HepG2 (cell line): Measurements from ENCODE around the gene DNAJC12. TPM values are rescaled to one million over a fixed set of nuclear protein-coding genes. Genes with fewer than 3 reads are reported as not detected.
A peak's percentile ranks its signal among the peaks of the same experiment; 100 is the strongest.

Source experiments
- CEBPB ChIP-seq: IDR thresholded peaks from 2 replicates; pipeline ENCODE4 v1.6.1; 2011; ENCODE audit warnings: low read depth, low read length, improper control_type of control experiment, borderline replicate concordance
- KDM4B ChIP-seq: sonication (generic); formaldehyde crosslinking; IDR thresholded peaks from 2 replicates; pipeline ENCODE4 v1.4.0; 2020; ENCODE audit warnings: missing genetic modification reagents
- MED13 ChIP-seq: sonication (generic); formaldehyde crosslinking; IDR thresholded peaks from 2 replicates; pipeline ENCODE4 v1.5.0; 2020; ENCODE audit warnings: missing genetic modification reagents
- NR2C2 ChIP-seq: sonication (generic); formaldehyde crosslinking; IDR thresholded peaks from 2 replicates; pipeline ENCODE4 v1.4.0; 2020; ENCODE audit warnings: missing genetic modification reagents, mild to moderate bottlenecking, moderate library complexity, borderline replicate concordance
- PHF20 ChIP-seq: sonication (generic); formaldehyde crosslinking; IDR thresholded peaks from 2 replicates; pipeline ENCODE4 v1.5.0; 2020; ENCODE audit warnings: mild to moderate bottlenecking, missing genetic modification reagents
- TP53 ChIP-seq: sonication (generic); formaldehyde crosslinking; conservative IDR thresholded peaks from 2 replicates; pipeline ENCODE4 v1.4.0; 2020; ENCODE audit warnings: missing genetic modification reagents
- ZNF292 ChIP-seq: sonication (generic); formaldehyde crosslinking; IDR thresholded peaks from 2 replicates; pipeline ENCODE4 v1.8.1; 2022; ENCODE audit warnings: mild to moderate bottlenecking, low read depth, missing genetic modification reagents, borderline replicate concordance
- polyA plus RNA-seq, 8 experiments: library from polyadenylated mRNA; depleted of rRNA in 3 of 8; stranded (reverse) in 7 of 8; unstranded in 1 of 8; fragments of >200 nt; fragmentation: Illumina TruSeq in 4 of 8; extraction: Trizol in 4 of 8; gene quantifications; 2 replicates each; pipeline versions ENCODE4 v1.2.1 to v1.2.3, GENCODE V29; 2011 to 2016; ENCODE audit warnings: low read depth in 4 of 8, missing spikeins in 1 of 8, mixed read lengths in 1 of 8; ENCODE audit not compliant: insufficient read depth in 1 of 8
- total RNA-seq, 5 experiments: library from RNA; depleted of rRNA; stranded (reverse); fragments of >200 nt; fragmentation: Illumina TruSeq; extraction: Trizol; gene quantifications; 2 replicates each; pipeline ENCODE4 v1.2.3, GENCODE V29; 2016; ENCODE audit warnings: low read depth in 1 of 5
- TF ChIP-seq, protein P1 (sequence below): fragments of 450-650 bp; IDR thresholded peaks from 2 replicates; pipeline ENCODE4 v1.6.1; 2017; ENCODE audit warnings: mild to moderate bottlenecking
- TF ChIP-seq, protein P2 (sequence below): sonication (generic); formaldehyde crosslinking; conservative IDR thresholded peaks from 2 replicates; pipeline ENCODE4 v1.4.0; 2020; ENCODE audit warnings: missing genetic modification reagents
- TF ChIP-seq, protein P3 (sequence below), 2 experiments: sonication (generic) in 1 of 2; formaldehyde crosslinking in 1 of 2; IDR thresholded peaks; 2 replicates each; pipeline versions ENCODE4 v1.4.0 to v1.6.1; 2016 to 2020; ENCODE audit warnings: borderline replicate concordance in 1 of 2, low read depth in 1 of 2, mild to moderate bottlenecking in 1 of 2, missing genetic modification reagents in 1 of 2

Gene DNAJC12
- total and polyA plus RNA-seq, 2 of the 13 experiments (the other 11 are each of a cell fraction or from before 2014, with no cell fraction given) = 11.6 to 43.9 TPM

DNA sequence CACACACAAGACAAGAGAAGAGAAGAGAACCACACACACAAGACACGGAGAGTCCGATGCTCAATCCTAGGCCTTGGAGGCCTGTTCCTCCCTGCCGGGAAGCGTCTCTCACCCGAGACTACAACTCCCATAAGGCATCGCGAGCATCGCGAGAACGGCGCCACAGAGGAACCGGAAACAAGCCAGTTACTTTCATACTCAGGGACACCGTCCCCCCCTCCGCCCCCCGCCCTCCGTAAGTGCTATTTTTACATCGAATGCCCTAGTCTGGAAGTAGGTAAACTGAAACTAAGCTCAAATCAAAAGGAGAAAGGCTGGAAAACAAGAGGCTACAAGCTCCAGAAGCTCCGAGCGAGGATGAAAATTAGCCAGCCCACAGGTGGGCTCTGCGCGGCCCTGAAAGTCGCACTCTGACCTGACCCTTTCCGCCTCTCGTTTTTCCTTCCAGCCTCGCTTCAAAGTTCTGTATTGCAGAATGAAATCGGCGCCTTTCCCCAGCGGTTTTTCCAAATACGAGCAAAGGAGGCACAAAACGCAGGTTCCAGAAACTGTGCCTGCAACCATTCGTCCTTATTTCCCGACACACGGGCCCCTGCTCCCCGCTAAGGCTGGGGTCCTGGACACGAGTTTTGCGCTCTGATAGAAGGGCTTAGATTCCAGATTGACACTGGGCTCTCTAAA, 11.5 kb upstream of the DNAJC12 start (continued):
- TF ChIP-seq CEBPB (no peak), PHF20 (CRISPR knock-in tag) (peak; percentile 84), NR2C2 (CRISPR knock-in tag) (peak; percentile 82), KDM4B (CRISPR knock-in tag) (no peak), ZNF292 (CRISPR knock-in tag) (0 out of 2 replicates have a peak, but pooled peaks have one; percentile 28), TP53 (CRISPR knock-in tag) (no peak), MED13 (CRISPR knock-in tag) (no peak)
- TF ChIP-seq, protein P1, sequence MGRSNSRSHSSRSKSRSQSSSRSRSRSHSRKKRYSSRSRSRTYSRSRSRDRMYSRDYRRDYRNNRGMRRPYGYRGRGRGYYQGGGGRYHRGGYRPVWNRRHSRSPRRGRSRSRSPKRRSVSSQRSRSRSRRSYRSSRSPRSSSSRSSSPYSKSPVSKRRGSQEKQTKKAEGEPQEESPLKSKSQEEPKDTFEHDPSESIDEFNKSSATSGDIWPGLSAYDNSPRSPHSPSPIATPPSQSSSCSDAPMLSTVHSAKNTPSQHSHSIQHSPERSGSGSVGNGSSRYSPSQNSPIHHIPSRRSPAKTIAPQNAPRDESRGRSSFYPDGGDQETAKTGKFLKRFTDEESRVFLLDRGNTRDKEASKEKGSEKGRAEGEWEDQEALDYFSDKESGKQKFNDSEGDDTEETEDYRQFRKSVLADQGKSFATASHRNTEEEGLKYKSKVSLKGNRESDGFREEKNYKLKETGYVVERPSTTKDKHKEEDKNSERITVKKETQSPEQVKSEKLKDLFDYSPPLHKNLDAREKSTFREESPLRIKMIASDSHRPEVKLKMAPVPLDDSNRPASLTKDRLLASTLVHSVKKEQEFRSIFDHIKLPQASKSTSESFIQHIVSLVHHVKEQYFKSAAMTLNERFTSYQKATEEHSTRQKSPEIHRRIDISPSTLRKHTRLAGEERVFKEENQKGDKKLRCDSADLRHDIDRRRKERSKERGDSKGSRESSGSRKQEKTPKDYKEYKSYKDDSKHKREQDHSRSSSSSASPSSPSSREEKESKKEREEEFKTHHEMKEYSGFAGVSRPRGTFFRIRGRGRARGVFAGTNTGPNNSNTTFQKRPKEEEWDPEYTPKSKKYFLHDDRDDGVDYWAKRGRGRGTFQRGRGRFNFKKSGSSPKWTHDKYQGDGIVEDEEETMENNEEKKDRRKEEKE = no peak
- TF ChIP-seq, protein P2, sequence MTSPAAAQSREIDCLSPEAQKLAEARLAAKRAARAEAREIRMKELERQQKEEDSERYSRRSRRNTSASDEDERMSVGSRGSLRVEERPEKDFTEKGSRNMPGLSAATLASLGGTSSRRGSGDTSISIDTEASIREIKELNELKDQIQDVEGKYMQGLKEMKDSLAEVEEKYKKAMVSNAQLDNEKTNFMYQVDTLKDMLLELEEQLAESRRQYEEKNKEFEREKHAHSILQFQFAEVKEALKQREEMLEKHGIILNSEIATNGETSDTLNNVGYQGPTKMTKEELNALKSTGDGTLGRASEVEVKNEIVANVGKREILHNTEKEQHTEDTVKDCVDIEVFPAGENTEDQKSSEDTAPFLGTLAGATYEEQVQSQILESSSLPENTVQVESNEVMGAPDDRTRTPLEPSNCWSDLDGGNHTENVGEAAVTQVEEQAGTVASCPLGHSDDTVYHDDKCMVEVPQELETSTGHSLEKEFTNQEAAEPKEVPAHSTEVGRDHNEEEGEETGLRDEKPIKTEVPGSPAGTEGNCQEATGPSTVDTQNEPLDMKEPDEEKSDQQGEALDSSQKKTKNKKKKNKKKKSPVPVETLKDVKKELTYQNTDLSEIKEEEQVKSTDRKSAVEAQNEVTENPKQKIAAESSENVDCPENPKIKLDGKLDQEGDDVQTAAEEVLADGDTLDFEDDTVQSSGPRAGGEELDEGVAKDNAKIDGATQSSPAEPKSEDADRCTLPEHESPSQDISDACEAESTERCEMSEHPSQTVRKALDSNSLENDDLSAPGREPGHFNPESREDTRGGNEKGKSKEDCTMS = no peak
- TF ChIP-seq, protein P3, sequence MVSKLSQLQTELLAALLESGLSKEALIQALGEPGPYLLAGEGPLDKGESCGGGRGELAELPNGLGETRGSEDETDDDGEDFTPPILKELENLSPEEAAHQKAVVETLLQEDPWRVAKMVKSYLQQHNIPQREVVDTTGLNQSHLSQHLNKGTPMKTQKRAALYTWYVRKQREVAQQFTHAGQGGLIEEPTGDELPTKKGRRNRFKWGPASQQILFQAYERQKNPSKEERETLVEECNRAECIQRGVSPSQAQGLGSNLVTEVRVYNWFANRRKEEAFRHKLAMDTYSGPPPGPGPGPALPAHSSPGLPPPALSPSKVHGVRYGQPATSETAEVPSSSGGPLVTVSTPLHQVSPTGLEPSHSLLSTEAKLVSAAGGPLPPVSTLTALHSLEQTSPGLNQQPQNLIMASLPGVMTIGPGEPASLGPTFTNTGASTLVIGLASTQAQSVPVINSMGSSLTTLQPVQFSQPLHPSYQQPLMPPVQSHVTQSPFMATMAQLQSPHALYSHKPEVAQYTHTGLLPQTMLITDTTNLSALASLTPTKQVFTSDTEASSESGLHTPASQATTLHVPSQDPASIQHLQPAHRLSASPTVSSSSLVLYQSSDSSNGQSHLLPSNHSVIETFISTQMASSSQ (IDR thresholded peaks at IDR 0.05; ENCODE audit: low read depth) = peak; percentile 51; the same call in 1 of the 2 replicates
- TF ChIP-seq, protein P3 (CRISPR knock-in tag; IDR thresholded peaks at IDR 0.05; ENCODE audit: borderline replicate concordance) = no peak
